Measurements from ENCODE around the gene DOCK10. TPM values are rescaled to one million over a fixed set of nuclear protein-coding genes. Genes with fewer than 3 reads are reported as not detected.
A peak's percentile ranks its signal among the peaks of the same experiment; 100 is the strongest.

DOCK10 gene
- total RNA-seq, 1 experiment from 2014 or later, result 5.8 TPM

DNA sequence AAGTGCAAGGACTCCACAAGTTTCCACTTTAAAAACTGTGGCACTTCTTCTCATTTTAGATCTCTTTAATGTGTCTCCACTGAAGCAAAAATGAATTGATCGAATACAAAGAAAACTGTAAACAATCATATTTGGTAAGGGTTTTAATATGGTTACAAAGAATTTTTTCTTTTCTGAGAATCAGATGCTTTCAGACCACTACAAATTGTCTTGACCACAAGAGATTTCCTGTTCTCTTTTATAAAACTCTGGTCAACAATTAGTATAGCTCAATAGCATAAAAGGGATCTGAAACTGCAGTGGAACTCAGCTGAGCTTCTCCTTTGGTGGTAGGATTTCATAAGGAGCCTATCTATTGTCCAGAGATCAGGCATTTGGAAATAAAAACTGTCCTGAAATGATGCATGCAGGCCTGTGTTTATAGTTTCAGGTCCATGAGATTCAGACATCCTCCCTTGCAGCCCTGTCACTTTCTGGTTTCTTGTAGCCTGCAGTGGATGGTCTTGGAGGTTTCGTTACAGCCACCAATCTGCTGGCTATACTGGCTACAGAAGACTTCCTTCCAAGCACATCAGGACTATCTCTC, 120.0 kb downstream of the DOCK10 start:
- Histone ChIP-seq H3K4me3 (ENCODE audit: low read depth in 2 of 2, low read length in 2 of 2) (no peak overlapping the region), H3K36me3 (ENCODE audit: control insufficient read depth, insufficient read depth, low read length) (no peaks in the 10 kb centered on the region), H3K27me3 (ENCODE audit: control insufficient read depth, insufficient read depth, low read length) (no peaks in the 10 kb centered on the region), H3K27ac (ENCODE audit: low read length) (no peak overlapping the region), H3K9me3 (ENCODE audit: control insufficient read depth, insufficient read depth, low read depth, low read length) (no peaks in the 10 kb centered on the region), H3K4me1 (ENCODE audit: control insufficient read depth, insufficient read depth, low read length) (no peaks in the 10 kb centered on the region)
- no peak for TF ChIP-seq TCF7L2 (IDR thresholded peaks at IDR 0.05; ENCODE audit: low read depth, low read length)
- CTCF ChIA-PET, result interaction anchor here (0.7 kb wide), 1 partner anchor 13 kb away, joined by 6 read pairs; no protein-coding TSS in a partner anchor
- ATAC-seq, result no peak
- intact Hi-C loops (cut with micrococcal nuclease; ENCODE audit: unreplicated experiment) (no loop called here), in situ Hi-C loops (cut with HindIII; ENCODE audit: low pct_unique_long_range_greater_than_20kb, low sequenced_read_pairs) (no loop called here)
- DNase-seq (ENCODE audit: low read depth, low spot score), result no peak
- BruUV-seq (replicated peaks), result no TSS peak
- POLR2A ChIA-PET, result interaction anchor here (0.7 kb wide), 1 partner anchor 12 kb away, joined by 3 read pairs; no protein-coding TSS in a partner anchor

DNA sequence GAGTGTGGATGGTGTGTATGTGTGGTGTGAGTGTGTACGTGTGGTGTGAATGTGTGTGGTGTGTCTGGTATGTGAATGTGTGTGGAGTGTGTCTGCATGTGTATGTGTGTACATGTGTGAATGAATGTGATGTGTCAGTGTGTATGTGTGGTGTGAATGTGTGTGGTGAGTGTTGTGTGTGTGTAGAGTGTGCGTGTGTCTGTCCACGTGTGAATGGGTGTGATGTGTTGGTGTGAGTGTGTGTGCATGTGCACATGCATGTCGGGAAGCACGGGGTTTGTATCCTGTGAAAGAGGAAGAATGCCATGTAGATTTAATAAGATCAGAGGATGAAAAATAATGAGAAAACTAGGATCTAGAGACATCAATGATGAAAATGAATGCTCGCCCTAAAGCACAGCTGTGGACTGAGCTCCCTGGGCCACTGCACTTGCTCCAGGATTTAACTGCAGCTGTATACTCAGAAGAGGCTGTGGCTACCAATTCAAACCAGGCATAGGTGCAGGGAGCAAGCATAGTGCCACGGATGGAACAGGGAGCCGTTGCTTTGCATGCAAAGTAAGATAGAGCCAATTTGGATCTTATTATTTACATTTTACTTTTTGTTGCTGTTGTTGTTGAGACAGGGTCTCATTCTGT, 122.7 kb downstream of the DOCK10 start:
- no TSS peak for BruUV-seq (replicated peaks)
- in situ Hi-C loops (cut with HindIII; ENCODE audit: low pct_unique_long_range_greater_than_20kb, low sequenced_read_pairs), result no loop called here
- CTCF ChIA-PET, result no interaction called here
- TF ChIP-seq, protein P1, sequence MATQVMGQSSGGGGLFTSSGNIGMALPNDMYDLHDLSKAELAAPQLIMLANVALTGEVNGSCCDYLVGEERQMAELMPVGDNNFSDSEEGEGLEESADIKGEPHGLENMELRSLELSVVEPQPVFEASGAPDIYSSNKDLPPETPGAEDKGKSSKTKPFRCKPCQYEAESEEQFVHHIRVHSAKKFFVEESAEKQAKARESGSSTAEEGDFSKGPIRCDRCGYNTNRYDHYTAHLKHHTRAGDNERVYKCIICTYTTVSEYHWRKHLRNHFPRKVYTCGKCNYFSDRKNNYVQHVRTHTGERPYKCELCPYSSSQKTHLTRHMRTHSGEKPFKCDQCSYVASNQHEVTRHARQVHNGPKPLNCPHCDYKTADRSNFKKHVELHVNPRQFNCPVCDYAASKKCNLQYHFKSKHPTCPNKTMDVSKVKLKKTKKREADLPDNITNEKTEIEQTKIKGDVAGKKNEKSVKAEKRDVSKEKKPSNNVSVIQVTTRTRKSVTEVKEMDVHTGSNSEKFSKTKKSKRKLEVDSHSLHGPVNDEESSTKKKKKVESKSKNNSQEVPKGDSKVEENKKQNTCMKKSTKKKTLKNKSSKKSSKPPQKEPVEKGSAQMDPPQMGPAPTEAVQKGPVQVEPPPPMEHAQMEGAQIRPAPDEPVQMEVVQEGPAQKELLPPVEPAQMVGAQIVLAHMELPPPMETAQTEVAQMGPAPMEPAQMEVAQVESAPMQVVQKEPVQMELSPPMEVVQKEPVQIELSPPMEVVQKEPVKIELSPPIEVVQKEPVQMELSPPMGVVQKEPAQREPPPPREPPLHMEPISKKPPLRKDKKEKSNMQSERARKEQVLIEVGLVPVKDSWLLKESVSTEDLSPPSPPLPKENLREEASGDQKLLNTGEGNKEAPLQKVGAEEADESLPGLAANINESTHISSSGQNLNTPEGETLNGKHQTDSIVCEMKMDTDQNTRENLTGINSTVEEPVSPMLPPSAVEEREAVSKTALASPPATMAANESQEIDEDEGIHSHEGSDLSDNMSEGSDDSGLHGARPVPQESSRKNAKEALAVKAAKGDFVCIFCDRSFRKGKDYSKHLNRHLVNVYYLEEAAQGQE (IDR thresholded peaks at IDR 0.05; ENCODE audit: insufficient read depth in 1 of 2, low read depth in 2 of 2, low read length in 1 of 2), result no peak
- TF ChIP-seq, protein P2, sequence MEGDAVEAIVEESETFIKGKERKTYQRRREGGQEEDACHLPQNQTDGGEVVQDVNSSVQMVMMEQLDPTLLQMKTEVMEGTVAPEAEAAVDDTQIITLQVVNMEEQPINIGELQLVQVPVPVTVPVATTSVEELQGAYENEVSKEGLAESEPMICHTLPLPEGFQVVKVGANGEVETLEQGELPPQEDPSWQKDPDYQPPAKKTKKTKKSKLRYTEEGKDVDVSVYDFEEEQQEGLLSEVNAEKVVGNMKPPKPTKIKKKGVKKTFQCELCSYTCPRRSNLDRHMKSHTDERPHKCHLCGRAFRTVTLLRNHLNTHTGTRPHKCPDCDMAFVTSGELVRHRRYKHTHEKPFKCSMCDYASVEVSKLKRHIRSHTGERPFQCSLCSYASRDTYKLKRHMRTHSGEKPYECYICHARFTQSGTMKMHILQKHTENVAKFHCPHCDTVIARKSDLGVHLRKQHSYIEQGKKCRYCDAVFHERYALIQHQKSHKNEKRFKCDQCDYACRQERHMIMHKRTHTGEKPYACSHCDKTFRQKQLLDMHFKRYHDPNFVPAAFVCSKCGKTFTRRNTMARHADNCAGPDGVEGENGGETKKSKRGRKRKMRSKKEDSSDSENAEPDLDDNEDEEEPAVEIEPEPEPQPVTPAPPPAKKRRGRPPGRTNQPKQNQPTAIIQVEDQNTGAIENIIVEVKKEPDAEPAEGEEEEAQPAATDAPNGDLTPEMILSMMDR (IDR thresholded peaks at IDR 0.05), result no peak
- TF ChIP-seq SIN3A (IDR thresholded peaks at IDR 0.05; ENCODE audit: borderline replicate concordance, insufficient read depth, low read depth, low read length) (no peak), TCF7L2 (IDR thresholded peaks at IDR 0.05; ENCODE audit: low read depth, low read length) (no peak), POLR2AphosphoS5 (IDR thresholded peaks at IDR 0.05; ENCODE audit: low read depth, low read length) (no peak)
- intact Hi-C loops (cut with micrococcal nuclease; ENCODE audit: unreplicated experiment), result no loop called here
- Histone ChIP-seq H3K9me3 (ENCODE audit: control insufficient read depth, insufficient read depth, low read depth, low read length) (no peaks in the 10 kb centered on the region), H3K27ac (ENCODE audit: low read length) (no peak overlapping the region), H3K36me3 (ENCODE audit: control insufficient read depth, insufficient read depth, low read length) (no peaks in the 10 kb centered on the region), H3K4me1 (ENCODE audit: control insufficient read depth, insufficient read depth, low read length) (no peaks in the 10 kb centered on the region), H3K27me3 (ENCODE audit: control insufficient read depth, insufficient read depth, low read length) (no peaks in the 10 kb centered on the region), H3K4me3 (ENCODE audit: low read depth in 2 of 2, low read length in 2 of 2) (no peak overlapping the region)
- POLR2A ChIA-PET, result no interaction called here
- peak; percentile 62; the same call in 1 of the 2 replicates for ATAC-seq
- no peak for DNase-seq (ENCODE audit: low read depth, low spot score)

All from Panc1 (cell line).